MM.1S (cell line): Measurements from ENCODE around the gene GZMH.
A peak's percentile ranks its signal among the peaks of the same experiment; 100 is the strongest.
"Not testable (repeated sequence)": the region's sequence is repeated elsewhere in the genome, so short reads cannot be mapped to it uniquely, and the experiment has no call there.

Experiments
- DNase-seq: peaks from one replicate; pipeline ENCODE4 v3.0.0-alpha.2; 2015
- H2AFZ ChIP-seq: fragments of 300-600 bp; sonication (generic); 2 replicates; pipeline ENCODE4 v1.6.0; 2016; ENCODE audit warnings: antibody characterized with exemption, low read length
- H3F3A ChIP-seq: fragments of 300-600 bp; sonication (generic); 2 replicates; pipeline ENCODE4 v1.6.1; 2016; ENCODE audit warnings: mild to moderate bottlenecking, antibody characterized with exemption, low read length, moderate library complexity, mixed read lengths; ENCODE audit not compliant: insufficient read depth
- H3K27ac ChIP-seq: fragments of 300-600 bp; sonication (generic); 2 replicates; pipeline ENCODE4 v1.5.1; 2016; ENCODE audit warnings: mild to moderate bottlenecking, low read length
- H3K27me3 ChIP-seq: fragments of 300-600 bp; sonication (generic); replicated peaks from 2 replicates; pipeline ENCODE4 v1.6.0; 2016; ENCODE audit warnings: low read length; ENCODE audit not compliant: insufficient read depth
- H3K36me3 ChIP-seq: fragments of 300-600 bp; sonication (generic); replicated peaks from 2 replicates; pipeline ENCODE4 v1.6.1; 2016; ENCODE audit warnings: mild to moderate bottlenecking, low read length, mixed read lengths; ENCODE audit not compliant: insufficient read depth
- H3K4me1 ChIP-seq: fragments of 300-600 bp; sonication (generic); 2 replicates; pipeline ENCODE4 v1.6.1; 2016; ENCODE audit warnings: low read length, mixed read lengths
- H3K4me2 ChIP-seq: fragments of 300-600 bp; sonication (generic); 2 replicates; pipeline ENCODE4 v1.6.0; 2016; ENCODE audit warnings: low read depth, low read length
- H3K4me3 ChIP-seq: fragments of 300-600 bp; sonication (generic); 2 replicates; pipeline ENCODE4 v1.5.1; 2016; ENCODE audit warnings: low read length, mixed read lengths
- H3K79me2 ChIP-seq: fragments of 300-600 bp; sonication (generic); 2 replicates; pipeline ENCODE4 v1.6.1; 2016; ENCODE audit warnings: mixed run types, low read length, mixed read lengths
- H3K9ac ChIP-seq: fragments of 300-600 bp; sonication (generic); 2 replicates; pipeline ENCODE4 v1.6.1; 2016; ENCODE audit warnings: low read length, mixed read lengths
- H3K9me2 ChIP-seq: fragments of 300-600 bp; sonication (generic); replicated peaks from 2 replicates; pipeline ENCODE4 v1.6.1; 2016; ENCODE audit warnings: mild to moderate bottlenecking, low read length, mixed read lengths; ENCODE audit not compliant: insufficient read depth
- H3K9me3 ChIP-seq: fragments of 300-600 bp; sonication (generic); replicated peaks from 2 replicates; pipeline ENCODE4 v1.6.1; 2016; ENCODE audit warnings: mild to moderate bottlenecking, low read length, mixed read lengths; ENCODE audit not compliant: insufficient read depth
- H4K20me1 ChIP-seq: fragments of 300-600 bp; sonication (generic); 2 replicates; pipeline ENCODE4 v1.6.1; 2016; ENCODE audit warnings: mild to moderate bottlenecking, low read length, moderate library complexity, mixed read lengths; ENCODE audit not compliant: insufficient read depth
- EZH2 ChIP-seq: fragments of 300-600 bp; sonication (generic); optimal IDR thresholded peaks from 2 replicates; pipeline ENCODE3; 2017; ENCODE audit warnings: low read depth, mild to moderate bottlenecking, antibody characterized with exemption, low read length, mixed read lengths
- EZH2phosphoT487 ChIP-seq: fragments of 300-600 bp; sonication (generic); IDR thresholded peaks from 2 replicates; pipeline ENCODE4 v1.6.1; 2018; ENCODE audit warnings: antibody characterized with exemption, low read length
- TF ChIP-seq, protein P1 (sequence below): fragments of 300-600 bp; sonication (generic); IDR thresholded peaks from 2 replicates; pipeline ENCODE4 v1.5.1; 2016; ENCODE audit warnings: antibody characterized with exemption, low read length, mixed read lengths

The GZMH gene, protein sequence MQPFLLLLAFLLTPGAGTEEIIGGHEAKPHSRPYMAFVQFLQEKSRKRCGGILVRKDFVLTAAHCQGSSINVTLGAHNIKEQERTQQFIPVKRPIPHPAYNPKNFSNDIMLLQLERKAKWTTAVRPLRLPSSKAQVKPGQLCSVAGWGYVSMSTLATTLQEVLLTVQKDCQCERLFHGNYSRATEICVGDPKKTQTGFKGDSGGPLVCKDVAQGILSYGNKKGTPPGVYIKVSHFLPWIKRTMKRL

DNA sequence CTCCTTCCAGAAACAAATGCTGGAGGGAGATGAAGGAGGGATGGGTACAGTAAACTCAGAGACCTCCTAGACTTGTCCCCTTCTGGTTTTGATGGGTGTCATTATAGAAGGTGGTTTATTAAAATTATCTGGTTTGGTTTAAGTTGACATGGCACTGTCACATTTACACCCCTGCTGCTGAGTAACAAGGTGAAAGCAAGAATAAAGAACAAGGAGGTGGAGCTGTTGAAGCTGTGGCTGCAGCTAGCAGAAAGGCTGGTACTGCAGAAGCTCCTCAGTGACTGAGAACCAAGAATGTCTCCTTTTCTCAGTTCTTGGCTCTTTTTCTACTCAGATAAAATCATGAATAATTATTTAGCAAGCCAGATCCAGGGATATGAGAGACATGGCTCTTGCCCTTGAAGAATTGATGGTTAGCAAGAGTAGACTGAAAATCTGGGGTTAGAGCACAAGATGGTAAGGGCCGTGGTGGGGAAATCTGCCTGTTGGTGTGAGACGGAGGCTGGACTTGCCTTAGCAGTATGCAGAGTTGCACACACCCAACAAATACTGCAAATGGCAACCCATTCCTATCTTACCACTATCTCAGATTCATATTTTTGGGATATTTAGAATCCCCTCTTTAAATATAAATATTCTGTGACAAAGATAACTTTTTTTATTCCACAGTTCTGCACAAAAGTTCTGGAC lies at the start of gene GZMH:
Gene GZMH (minus strand): TSS at position 31 of the 690 bp plus-strand sequence. CDS start 72 bp downstream, outside the sequence.
- H3K4me3 ChIP-seq, result no peak within 1 kb of the TSS
- no peaks in the 10 kb centered on the region for H3K9me2 ChIP-seq
- H3K4me1 ChIP-seq, result peaks cover 56% of the 10 kb centered on the region
- H3K9ac ChIP-seq, result no peak within 1 kb of the TSS
- H4K20me1 ChIP-seq, result no peaks in the 10 kb centered on the region
- H2AFZ ChIP-seq, result no peak within 1 kb of the TSS
- no peaks in the 10 kb centered on the region for H3F3A ChIP-seq
- DNase-seq, result peak; percentile 17
- H3K4me2 ChIP-seq, result no peak within 1 kb of the TSS
- H3K79me2 ChIP-seq, result no peaks in the 10 kb centered on the region
- H3K27me3 ChIP-seq, result no peaks in the 10 kb centered on the region
- peak within 1 kb of the TSS; percentile 25; the same call in 1 of the 2 replicates for H3K27ac ChIP-seq
- no peaks in the 10 kb centered on the region for H3K9me3 ChIP-seq
- TF ChIP-seq, protein P1, sequence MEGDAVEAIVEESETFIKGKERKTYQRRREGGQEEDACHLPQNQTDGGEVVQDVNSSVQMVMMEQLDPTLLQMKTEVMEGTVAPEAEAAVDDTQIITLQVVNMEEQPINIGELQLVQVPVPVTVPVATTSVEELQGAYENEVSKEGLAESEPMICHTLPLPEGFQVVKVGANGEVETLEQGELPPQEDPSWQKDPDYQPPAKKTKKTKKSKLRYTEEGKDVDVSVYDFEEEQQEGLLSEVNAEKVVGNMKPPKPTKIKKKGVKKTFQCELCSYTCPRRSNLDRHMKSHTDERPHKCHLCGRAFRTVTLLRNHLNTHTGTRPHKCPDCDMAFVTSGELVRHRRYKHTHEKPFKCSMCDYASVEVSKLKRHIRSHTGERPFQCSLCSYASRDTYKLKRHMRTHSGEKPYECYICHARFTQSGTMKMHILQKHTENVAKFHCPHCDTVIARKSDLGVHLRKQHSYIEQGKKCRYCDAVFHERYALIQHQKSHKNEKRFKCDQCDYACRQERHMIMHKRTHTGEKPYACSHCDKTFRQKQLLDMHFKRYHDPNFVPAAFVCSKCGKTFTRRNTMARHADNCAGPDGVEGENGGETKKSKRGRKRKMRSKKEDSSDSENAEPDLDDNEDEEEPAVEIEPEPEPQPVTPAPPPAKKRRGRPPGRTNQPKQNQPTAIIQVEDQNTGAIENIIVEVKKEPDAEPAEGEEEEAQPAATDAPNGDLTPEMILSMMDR, result no peak
- TF ChIP-seq EZH2, result no peak
- H3K36me3 ChIP-seq, result no peaks in the 10 kb centered on the region

DNA sequence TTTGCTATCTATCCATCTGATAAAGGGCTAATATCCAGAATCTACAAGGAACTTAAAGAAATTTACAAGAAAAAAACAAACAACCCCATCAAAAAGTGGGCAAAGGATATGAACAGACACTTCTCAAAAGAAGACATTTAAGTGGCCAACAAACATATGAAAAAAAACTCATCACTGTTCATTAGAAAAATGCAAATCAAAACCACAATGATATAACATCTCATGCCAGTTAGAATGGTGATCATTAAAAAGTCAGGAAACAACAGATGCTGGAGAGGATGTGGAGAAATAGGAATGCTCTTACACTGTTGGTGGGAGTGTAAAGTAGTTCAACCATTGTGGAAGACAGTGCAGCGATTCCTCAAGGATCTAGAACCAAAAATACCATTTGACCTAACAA lies 38.9 kb upstream of the GZMH start:
- DNase-seq, result not testable (repeated sequence)

DNA sequence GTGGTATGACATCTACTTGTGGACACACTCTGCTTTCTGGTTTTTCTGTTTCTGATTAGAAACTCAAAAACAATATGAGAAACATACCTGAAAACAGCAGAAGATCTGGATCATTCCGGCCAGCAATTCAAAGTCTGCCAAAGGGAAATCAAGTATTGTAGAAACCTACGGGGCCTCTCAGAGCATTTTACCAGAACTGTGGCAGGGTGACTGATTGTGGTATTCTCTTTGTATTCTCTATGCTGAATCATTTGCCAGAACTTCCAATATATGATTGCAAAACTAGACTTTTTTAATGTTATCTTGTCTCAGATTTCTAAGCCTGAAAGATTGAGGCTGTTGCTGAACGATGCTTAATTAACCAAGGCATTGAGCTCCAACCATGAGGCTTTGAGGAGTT lies 30.4 kb upstream of the GZMH start:
- Histone ChIP-seq H3K4me1 (no peaks in the 10 kb centered on the region), H2AFZ (no peak overlapping the region), H3K36me3 (no peaks in the 10 kb centered on the region), H3K9me2 (no peaks in the 10 kb centered on the region), H3K9me3 (no peaks in the 10 kb centered on the region), H3K27me3 (no peaks in the 10 kb centered on the region), H3K9ac (no peak overlapping the region), H3K27ac (no peak overlapping the region), H3K4me3 (no peak overlapping the region), H3F3A (no peaks in the 10 kb centered on the region), H3K79me2 (no peaks in the 10 kb centered on the region), H4K20me1 (no peaks in the 10 kb centered on the region), H3K4me2 (no peak overlapping the region)
- TF ChIP-seq EZH2phosphoT487 (no peak), EZH2 (no peak)
- TF ChIP-seq, protein P1, result no peak
- DNase-seq, result no peak

More for the DNA sequence above, 38.9 kb upstream of the GZMH start:
- H3K27ac ChIP-seq, H3K9me3 ChIP-seq, H3K4me2 ChIP-seq, H3K9ac ChIP-seq, H3K79me2 ChIP-seq, H4K20me1 ChIP-seq, H3K9me2 ChIP-seq, H3K27me3 ChIP-seq, H2AFZ ChIP-seq, H3K4me1 ChIP-seq, H3K4me3 ChIP-seq, H3F3A ChIP-seq, H3K36me3 ChIP-seq: not testable (repeated sequence)

DNA sequence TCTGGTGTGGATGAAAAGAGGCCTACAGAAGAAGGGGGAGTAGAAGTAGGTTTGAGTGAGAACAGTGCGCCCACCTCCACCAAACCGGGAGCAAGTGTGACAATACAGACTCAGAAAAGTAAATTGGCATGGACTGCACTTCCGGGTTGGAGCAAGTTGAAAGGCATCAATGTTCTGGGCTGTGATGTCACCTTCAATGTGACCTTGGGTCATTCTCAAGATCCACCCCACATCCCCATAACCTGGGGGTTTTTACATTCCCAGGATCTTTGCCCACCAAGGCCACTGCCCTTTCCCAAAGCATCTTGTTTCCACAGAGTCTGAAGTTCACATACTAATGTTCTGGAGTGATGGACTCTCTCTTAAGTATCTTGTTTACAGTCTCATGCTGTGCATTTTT lies 29.8 kb upstream of the GZMH start:
- no peaks in the 10 kb centered on the region for H3F3A ChIP-seq
- DNase-seq, result no peak
- TF ChIP-seq, protein P1, result no peak
- TF ChIP-seq EZH2, result no peak
- no peak for TF ChIP-seq EZH2phosphoT487

More for the DNA sequence above, 29.8 kb upstream of the GZMH start:
- Histone ChIP-seq H3K79me2 (no peaks in the 10 kb centered on the region), H2AFZ (no peak overlapping the region), H3K9me3 (no peaks in the 10 kb centered on the region), H3K4me3 (no peak overlapping the region), H4K20me1 (no peaks in the 10 kb centered on the region), H3K4me2 (no peak overlapping the region), H3K36me3 (no peaks in the 10 kb centered on the region), H3K4me1 (no peaks in the 10 kb centered on the region), H3K27ac (no peak overlapping the region), H3K27me3 (no peaks in the 10 kb centered on the region), H3K9ac (no peak overlapping the region), H3K9me2 (no peaks in the 10 kb centered on the region)
